ENCODE data around the gene SEMA3C. TPM values are rescaled to one million over a fixed set of nuclear protein-coding genes. Genes with fewer than 3 reads are reported as not detected.

The SEMA3C gene
- total RNA-seq, 1 donor from 2014 or later: 148 TPM

DNA sequence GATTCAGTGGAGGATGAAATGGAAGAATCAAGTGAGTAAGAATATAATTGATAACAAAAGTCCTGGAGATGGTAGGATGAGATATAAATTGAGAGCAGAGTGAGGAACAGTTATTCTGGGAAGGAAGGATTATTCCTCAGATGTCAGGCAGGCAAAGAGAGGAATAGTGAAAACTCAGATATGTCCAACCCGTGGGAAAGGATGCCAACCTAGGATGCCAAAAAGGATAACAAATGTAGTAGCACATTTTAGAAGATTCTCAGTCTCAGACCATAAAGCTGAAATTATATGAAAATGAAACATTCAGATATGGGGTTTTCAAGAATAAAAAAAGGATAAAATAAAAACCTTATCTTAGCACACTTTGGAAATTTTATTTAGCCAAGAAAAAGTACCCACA, 131.1 kb downstream of the SEMA3C start:
- H3K36me3 ChIP-seq (ENCODE audit: insufficient read depth, low read length): peaks cover 16% of the 10 kb centered on the region
- Mint-ChIP-seq H3K4me3 (ENCODE audit: unreplicated experiment) (no peak overlapping the region), H3K27ac (ENCODE audit: unreplicated experiment) (no peak overlapping the region), H3K36me3 (ENCODE audit: low read depth, unreplicated experiment) (peaks cover 15% of the 10 kb centered on the region), H3K4me1 (ENCODE audit: low read depth, unreplicated experiment) (peaks cover 10% of the 10 kb centered on the region), H3K9me3 (ENCODE audit: unreplicated experiment) (no peaks in the 10 kb centered on the region), H3K27me3 (ENCODE audit: low read depth, unreplicated experiment) (no peaks in the 10 kb centered on the region)
- H3K79me2 ChIP-seq (ENCODE audit: insufficient read depth, low read length): no peaks in the 10 kb centered on the region
- no peak overlapping the region for H3K4me3 ChIP-seq (ENCODE audit: insufficient read depth, low read depth, low read length)
- H3K27me3 ChIP-seq (ENCODE audit: insufficient read depth, low read length): no peaks in the 10 kb centered on the region
- H3K4me2 ChIP-seq (ENCODE audit: low read length): no peak overlapping the region
- FAIRE-seq: no peak
- TF ChIP-seq, protein P1, sequence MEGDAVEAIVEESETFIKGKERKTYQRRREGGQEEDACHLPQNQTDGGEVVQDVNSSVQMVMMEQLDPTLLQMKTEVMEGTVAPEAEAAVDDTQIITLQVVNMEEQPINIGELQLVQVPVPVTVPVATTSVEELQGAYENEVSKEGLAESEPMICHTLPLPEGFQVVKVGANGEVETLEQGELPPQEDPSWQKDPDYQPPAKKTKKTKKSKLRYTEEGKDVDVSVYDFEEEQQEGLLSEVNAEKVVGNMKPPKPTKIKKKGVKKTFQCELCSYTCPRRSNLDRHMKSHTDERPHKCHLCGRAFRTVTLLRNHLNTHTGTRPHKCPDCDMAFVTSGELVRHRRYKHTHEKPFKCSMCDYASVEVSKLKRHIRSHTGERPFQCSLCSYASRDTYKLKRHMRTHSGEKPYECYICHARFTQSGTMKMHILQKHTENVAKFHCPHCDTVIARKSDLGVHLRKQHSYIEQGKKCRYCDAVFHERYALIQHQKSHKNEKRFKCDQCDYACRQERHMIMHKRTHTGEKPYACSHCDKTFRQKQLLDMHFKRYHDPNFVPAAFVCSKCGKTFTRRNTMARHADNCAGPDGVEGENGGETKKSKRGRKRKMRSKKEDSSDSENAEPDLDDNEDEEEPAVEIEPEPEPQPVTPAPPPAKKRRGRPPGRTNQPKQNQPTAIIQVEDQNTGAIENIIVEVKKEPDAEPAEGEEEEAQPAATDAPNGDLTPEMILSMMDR (IDR thresholded peaks at IDR 0.05; ENCODE audit: insufficient read depth, low read depth, low read length): no peak
- TF ChIP-seq EZH2 (IDR thresholded peaks at IDR 0.05; ENCODE audit: insufficient read depth, low read length): no peak
- no peaks in the 10 kb centered on the region for H3K9me3 ChIP-seq (ENCODE audit: insufficient read depth, low read depth, low read length)
- no peak overlapping the region for H3K27ac ChIP-seq (ENCODE audit: low read depth, low read length)
- no peak overlapping the region for H2AFZ ChIP-seq (ENCODE audit: low read depth, low read length)
- H4K20me1 ChIP-seq (ENCODE audit: insufficient read depth, low read length): no peaks in the 10 kb centered on the region
- DNase-seq (ENCODE audit: low read depth): no peak
- no peak overlapping the region for H3K9ac ChIP-seq (ENCODE audit: low read length)
- H3K4me1 ChIP-seq (ENCODE audit: insufficient read depth, low read length): peaks cover 18% of the 10 kb centered on the region

DNA sequence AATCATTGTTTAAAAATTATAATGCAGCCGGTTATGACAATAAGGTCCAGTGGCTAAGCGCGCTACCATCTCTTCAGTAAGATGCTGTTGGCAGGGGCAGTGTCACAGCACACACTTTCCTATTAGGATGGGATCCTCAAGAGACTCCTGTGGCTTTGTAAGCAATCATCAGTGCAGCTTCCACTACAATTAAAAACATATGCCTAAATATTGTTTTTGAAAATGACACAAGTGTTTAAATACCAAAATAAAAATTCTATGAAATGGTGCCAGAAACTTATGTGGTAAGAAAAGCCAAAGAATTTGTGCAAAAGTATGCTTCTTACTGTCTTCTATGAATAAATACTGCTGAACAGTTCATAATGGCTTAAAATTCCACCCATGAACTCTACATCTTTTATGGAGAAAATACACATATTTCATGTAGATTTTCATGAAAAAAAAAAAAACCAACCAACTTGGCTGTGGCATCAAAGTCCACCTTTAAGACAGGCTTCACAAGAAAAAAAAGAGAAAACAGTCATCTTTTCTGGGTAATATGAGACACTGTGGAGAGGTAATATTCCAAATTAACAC, 132.8 kb downstream of the SEMA3C start:
- Mint-ChIP-seq H3K36me3 (ENCODE audit: low read depth, unreplicated experiment) (peaks cover 17% of the 10 kb centered on the region), H3K4me3 (ENCODE audit: unreplicated experiment) (no peak overlapping the region), H3K9me3 (ENCODE audit: unreplicated experiment) (no peaks in the 10 kb centered on the region), H3K4me1 (ENCODE audit: low read depth, unreplicated experiment) (peaks cover 19% of the 10 kb centered on the region), H3K27me3 (ENCODE audit: low read depth, unreplicated experiment) (no peaks in the 10 kb centered on the region), H3K27ac (ENCODE audit: unreplicated experiment) (no peak overlapping the region)
- Histone ChIP-seq H3K4me3 (ENCODE audit: insufficient read depth, low read depth, low read length) (no peak overlapping the region), H3K4me1 (ENCODE audit: insufficient read depth, low read length) (peaks cover 28% of the 10 kb centered on the region), H3K4me2 (ENCODE audit: low read length) (no peak overlapping the region), H3K27ac (ENCODE audit: low read depth, low read length) (no peak overlapping the region), H3K9ac (ENCODE audit: low read length) (no peak overlapping the region), H3K36me3 (ENCODE audit: insufficient read depth, low read length) (peaks cover 15% of the 10 kb centered on the region), H4K20me1 (ENCODE audit: insufficient read depth, low read length) (no peaks in the 10 kb centered on the region), H3K9me3 (ENCODE audit: insufficient read depth, low read depth, low read length) (no peaks in the 10 kb centered on the region), H3K79me2 (ENCODE audit: insufficient read depth, low read length) (no peaks in the 10 kb centered on the region), H3K27me3 (ENCODE audit: insufficient read depth, low read length) (no peaks in the 10 kb centered on the region), H2AFZ (ENCODE audit: low read depth, low read length) (no peak overlapping the region)
- peak; percentile 41 for DNase-seq (ENCODE audit: low read depth)
- TF ChIP-seq, protein P1 (IDR thresholded peaks at IDR 0.05; ENCODE audit: insufficient read depth, low read depth, low read length): no peak
- no peak for TF ChIP-seq EZH2 (IDR thresholded peaks at IDR 0.05; ENCODE audit: insufficient read depth, low read length)
- FAIRE-seq: no peak

DNA sequence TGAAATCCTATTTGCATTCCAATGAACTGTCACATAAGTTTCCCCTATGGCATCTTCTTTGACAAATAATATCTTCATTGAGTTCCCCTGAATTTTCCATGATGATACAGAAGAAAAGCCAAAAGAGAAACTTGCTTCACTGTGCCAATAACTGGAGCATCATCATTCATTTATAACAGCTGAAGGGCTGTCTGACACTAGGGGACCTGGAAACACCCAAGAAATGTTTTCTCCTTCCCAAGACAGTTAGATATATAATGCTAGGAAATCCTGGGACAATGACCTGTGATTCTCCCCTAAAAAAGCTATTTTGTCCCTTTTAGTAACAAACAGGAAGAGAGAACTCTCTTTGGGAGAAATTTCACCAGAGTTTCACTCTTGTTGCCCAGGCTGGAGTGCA, 133.6 kb downstream of the SEMA3C start:
- FAIRE-seq (no peak), DNase-seq (ENCODE audit: low read depth) (no peak)
- no peaks in the 10 kb centered on the region for H3K9me3 Mint-ChIP-seq (ENCODE audit: unreplicated experiment)
- H3K4me1 ChIP-seq (ENCODE audit: insufficient read depth, low read length): peaks cover 32% of the 10 kb centered on the region
- H3K27me3 ChIP-seq (ENCODE audit: insufficient read depth, low read length): no peaks in the 10 kb centered on the region
- H3K27me3 Mint-ChIP-seq (ENCODE audit: low read depth, unreplicated experiment): no peaks in the 10 kb centered on the region
- H3K9me3 ChIP-seq (ENCODE audit: insufficient read depth, low read depth, low read length): no peaks in the 10 kb centered on the region
- H3K79me2 ChIP-seq (ENCODE audit: insufficient read depth, low read length): no peaks in the 10 kb centered on the region
- peaks cover 15% of the 10 kb centered on the region for H3K36me3 ChIP-seq (ENCODE audit: insufficient read depth, low read length)
- H3K4me1 Mint-ChIP-seq (ENCODE audit: low read depth, unreplicated experiment): peaks cover 22% of the 10 kb centered on the region
- TF ChIP-seq, protein P1 (IDR thresholded peaks at IDR 0.05; ENCODE audit: insufficient read depth, low read depth, low read length): no peak
- H3K4me2 ChIP-seq (ENCODE audit: low read length): no peak overlapping the region
- H3K27ac ChIP-seq (ENCODE audit: low read depth, low read length): no peak overlapping the region
- H3K4me3 Mint-ChIP-seq (ENCODE audit: unreplicated experiment): no peak overlapping the region
- H3K27ac Mint-ChIP-seq (ENCODE audit: unreplicated experiment): no peak overlapping the region
- H3K9ac ChIP-seq (ENCODE audit: low read length): no peak overlapping the region
- no peaks in the 10 kb centered on the region for H4K20me1 ChIP-seq (ENCODE audit: insufficient read depth, low read length)
- no peak overlapping the region for H2AFZ ChIP-seq (ENCODE audit: low read depth, low read length)
- H3K36me3 Mint-ChIP-seq (ENCODE audit: low read depth, unreplicated experiment): peaks cover 19% of the 10 kb centered on the region
- H3K4me3 ChIP-seq (ENCODE audit: insufficient read depth, low read depth, low read length): no peak overlapping the region
